GM21360 (cell line): ENCODE results near the gene CCT8.
A peak's percentile ranks its signal among the peaks of the same experiment; 100 is the strongest.

Experiments
- ATAC-seq: cut with Tn5 transposase; IDR thresholded peaks from one replicate; pipeline ENCODE4 v1.9.1; 2021; ENCODE audit warnings: mild to moderate bottlenecking, moderate library complexity; ENCODE audit not compliant: unreplicated experiment

CCT8 gene, protein sequence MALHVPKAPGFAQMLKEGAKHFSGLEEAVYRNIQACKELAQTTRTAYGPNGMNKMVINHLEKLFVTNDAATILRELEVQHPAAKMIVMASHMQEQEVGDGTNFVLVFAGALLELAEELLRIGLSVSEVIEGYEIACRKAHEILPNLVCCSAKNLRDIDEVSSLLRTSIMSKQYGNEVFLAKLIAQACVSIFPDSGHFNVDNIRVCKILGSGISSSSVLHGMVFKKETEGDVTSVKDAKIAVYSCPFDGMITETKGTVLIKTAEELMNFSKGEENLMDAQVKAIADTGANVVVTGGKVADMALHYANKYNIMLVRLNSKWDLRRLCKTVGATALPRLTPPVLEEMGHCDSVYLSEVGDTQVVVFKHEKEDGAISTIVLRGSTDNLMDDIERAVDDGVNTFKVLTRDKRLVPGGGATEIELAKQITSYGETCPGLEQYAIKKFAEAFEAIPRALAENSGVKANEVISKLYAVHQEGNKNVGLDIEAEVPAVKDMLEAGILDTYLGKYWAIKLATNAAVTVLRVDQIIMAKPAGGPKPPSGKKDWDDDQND

DNA sequence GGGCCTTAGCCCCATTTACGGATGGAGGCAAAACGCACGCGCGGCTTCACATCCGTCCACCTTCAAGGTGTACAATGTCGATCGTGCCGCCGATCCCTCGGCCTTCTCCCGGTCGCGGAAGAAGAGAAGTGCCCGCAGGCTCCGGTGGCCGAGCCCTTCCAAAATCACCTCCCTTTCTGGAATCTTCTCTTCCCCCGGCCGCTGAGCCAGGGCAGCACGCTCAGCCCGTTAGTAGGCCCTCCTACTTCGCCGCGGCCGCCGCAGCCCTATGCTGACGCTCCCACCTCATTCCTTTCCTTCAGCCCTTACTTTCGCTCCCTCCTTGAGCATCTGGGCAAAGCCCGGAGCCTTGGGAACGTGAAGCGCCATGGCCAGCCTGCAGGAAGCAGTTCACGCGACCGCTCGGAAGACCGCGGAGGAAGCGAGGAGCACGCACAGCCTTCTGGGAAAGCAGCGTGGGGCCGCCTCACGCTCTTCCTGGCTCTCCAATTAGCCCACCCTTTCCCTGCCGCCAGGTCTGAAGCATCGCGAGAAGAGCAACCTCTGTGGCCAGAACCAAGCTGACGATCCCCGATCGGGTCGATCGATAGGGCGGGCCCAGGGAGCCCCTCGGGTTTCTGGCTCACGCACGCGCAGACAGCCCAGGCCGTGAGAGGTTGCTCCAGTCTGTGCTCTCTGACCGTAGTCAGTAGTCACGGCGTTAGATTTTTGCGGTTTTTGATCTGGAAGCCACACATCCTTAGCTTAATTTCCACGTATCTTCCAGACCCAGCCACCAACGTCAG, at the start of gene CCT8:
Gene CCT8, minus strand, starts transcription at position 427 of the 785 bp plus-strand sequence. Its CDS starts 58 bp downstream, at position 369.
- ATAC-seq = peak; percentile 97

DNA sequence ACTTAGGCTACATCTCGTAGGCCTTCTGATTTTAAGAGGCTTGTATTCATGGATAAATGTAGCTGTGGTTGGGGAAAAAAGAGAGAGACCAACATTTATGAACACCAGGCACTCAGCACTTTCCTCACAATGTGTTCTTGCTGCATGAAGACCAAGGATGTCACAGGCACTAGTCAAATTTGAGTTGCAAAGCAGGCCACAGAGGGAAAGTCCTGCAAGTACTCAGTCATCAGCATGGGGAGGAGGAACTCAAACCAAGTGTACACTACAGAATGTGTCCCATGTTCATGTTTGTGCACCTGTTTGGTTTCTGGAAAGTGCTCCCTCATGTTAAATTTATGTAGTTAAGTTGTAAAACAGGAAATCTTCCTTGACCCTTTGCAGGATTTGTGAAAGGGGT, 48.3 kb upstream of the CCT8 start:
- peak; percentile 61 for ATAC-seq

DNA sequence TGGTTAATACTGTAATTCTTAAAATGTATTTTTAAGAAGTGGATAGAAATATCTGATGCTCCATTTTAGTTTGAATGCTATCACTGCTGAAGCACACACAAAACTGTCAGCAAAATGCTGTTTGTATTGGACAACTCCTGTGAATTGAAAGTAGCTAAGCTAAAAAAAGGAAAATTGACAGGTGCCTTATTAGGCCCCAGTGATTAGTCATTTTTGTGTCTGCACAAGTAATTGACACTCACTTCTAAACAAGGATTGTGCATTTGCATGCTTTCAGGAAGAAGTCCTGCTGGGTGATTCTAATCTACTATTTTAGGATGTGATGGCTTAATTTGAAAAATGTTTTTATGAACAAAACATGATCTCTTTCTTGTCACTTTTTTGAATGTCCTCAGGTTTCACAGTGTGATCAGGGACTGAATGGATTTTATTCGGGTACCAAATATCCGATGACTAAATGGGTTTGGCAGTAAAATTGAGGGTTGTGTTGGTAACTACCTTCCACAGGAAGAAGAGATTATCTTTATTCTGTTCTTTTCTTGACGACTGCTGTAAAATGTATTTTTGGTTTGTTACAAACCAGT, 44.0 kb upstream of the CCT8 start:
- ATAC-seq = peak; percentile 45

DNA sequence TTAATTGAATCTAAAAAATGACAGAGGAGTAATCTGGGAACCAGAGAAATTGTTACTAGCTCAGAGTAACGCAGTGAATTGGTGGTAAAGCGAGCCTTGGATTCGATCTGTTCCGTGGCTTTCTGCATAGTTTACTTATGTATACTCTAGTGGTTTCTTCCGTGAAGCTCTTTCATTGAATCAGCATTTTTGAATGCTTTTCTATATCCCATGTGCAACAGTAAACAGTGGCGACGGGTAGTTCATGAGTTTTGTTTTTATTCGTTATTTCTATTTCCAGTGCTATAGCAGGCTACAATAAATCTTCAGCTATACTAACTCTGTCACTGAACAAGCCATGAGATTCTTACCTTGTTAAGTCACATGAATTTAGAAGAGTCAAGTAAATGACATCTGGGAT, 42.5 kb upstream of the CCT8 start:
- no peak for ATAC-seq

DNA sequence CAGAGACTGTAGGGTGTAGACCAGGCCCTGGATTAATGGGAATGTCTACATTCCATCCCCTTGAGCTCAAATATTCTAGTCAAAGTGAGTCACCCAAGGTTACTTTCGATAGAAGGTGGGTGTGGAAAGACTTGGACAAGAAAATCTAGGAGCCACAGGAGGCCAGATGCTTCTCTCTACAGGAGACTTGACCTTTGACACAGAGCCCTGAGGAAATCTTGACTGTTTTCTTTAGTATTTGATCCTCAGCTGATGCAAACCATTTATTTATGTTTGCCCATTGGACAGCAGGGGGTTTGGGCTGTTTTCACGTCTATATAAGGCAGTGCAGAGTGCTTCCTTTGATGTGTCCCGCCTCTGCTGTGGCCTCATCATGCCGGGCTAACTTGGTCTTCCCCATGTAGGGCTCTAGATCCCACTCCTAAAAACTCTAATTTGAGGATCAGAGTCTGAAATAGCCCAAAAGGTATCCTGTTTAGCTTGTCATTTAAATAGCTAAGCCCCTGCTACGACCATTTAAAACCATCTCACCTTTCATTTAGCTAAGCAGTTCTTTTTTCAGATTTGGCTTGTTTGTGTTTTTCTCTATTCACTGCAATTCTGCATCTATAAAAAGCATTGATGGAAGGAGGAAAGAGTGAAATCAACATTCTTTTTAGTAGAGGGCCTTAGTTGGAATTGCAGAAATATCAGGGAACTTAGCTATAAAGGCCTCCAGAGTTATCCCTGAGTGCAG, 41.5 kb upstream of the CCT8 start:
- no peak for ATAC-seq

DNA sequence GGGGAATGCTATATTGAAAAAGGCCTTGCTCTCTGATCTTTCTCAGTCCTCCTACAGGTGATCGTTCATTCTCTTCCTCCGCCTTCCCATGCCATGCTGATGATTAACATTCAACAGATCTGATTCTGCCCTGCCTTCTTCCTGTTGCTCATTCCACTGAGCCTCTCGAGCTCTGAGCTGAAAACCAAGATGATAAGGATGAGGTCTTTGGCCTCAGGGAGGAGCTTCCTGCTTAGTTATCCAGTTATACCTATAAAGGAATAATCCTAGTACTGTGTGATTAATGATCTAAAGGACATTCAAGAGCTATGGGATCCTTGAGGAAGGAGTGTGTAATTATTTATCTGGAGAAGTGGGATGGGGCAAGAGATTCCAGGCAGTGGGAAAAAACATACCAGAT, 31.8 kb upstream of the CCT8 start:
- no peak for ATAC-seq

DNA sequence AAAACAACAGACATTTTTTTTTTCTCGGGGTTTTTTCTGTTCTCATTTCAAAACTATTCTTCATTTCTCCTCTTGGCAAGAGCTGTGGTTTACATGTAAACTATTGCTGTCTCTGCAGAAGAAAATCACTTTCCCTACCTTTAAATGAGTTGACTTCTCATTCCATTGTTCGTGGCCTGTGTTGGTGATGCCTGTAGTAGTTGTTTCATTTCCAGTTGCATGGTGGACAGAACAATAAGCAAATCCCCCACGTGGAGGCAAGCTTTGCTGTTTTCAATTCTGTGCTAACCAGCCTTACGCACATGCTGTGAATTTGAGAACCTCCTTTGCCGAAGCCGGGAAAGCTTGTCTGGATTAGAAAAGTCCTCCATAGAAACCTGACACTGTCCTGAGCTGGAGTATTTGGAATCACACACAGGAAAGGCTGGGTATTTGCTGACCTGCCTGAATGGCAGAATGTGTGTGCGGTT, 30.8 kb upstream of the CCT8 start:
- ATAC-seq = no peak

DNA sequence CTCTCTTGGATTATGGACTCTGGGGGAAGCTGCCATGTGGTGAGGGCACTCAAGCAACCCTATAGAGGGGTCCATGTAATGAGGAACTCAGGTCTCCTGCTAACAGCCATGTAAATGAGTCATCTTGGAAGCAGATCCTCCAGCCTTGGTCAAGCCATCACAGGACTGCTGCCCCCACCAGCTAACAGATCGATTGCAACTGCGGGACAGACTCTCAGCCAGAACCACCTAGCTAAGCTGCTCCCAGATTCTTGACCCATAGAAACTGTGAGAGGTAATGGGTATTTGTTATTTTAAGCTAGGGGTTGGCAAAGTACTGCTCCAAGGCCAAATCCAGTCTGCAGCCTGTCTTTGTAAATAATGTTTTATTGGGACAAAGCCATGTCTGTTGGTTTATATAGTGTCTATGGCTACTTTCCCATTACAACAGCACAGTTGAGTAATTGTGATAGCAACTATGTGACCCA, 29.4 kb upstream of the CCT8 start:
- no peak for ATAC-seq

DNA sequence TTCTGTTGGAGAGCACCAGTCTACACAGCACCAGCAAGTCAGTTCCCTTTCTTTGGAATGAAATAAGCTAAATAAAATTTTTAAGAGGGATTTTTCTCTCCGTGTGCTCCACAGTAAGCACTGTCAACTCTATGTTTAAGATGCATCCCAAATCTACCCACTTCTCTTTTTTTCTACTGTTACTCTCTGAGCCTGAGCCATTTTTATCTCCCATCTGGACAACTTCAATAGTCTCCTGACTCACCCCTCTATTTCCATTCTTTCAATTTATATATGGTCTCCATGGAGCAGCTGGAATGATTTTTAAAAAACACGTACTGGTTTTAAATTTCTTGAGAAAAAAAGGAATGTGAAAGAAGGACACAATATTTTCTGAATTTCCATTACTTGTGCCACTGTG, 24.7 kb upstream of the CCT8 start:
- no peak for ATAC-seq

DNA sequence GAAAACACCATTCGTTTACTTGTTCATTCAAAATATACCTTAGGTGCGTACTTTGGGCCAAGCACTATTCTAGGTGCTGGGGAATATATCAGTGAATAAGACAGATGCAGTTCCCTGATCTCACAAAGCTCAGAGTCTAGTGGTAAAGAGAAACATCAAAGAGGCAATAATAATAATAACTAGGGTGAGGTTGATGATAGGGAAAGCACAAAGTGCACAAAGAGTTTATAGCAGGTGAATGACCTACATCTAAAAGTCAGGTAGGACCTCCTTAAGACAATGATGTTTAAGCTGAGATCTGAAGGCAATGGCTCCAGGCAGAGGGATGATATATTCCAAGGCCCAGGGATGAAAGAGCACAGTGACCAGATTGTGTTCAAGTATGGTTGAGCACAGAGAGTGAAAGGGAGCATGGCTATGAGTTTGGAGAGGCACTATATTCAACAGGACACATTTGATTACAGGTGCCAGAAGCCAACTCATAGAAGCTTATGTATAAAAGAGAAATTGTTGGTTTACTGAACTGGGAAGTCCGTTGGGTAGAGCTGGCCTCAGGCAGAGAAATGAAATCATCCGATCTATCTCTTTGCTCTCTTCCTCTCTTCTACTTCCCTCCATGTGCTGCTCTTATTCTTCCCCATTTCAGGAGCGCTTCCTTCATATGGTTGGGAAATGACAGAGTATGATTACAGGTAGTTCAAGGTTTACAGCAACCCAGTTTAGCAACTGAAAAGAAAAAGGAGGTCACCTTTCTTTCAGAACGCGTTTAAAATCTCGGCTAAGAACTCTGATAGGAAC, 23.0 kb upstream of the CCT8 start:
- no peak for ATAC-seq

DNA sequence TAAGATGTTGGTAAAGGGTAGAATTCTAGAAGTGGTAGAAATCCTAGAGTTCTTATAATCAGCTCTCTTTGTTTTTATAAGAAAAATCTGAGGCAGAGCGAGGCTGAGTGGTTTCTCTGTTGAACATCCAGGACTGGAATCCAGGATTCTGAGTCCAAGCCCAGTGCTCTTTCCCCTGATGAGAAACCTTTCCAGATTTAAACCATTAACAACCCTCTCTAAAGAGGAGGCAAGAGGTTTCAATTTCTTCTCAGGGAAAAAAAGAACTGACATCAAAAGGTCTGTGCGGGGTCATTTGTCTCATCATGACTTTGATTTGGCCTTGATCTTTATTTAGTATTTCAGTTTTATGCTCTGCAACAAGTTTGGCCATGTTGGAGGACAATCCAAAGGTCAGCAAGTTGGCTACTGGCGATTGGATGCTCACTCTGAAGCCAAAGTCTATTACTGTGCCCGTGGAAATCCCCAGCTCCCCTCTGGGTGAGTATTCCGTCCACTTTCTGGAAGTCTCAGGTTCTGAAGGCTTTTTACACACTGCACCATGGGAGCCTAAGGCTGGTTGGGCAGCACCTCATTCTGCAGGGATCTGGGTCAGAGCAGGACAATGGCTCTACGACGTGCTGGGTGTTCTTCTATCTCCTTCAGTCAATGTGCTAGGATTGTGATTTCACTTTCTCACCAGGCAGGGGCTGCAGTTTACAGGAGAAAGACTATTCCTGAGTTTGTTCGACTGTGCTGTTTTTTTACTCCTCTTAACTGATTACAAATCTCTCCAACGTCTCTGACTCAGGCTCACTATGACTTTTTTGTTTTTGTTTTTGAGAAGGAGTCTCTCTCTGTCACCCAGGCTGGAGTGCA, 18.9 kb upstream of the CCT8 start:
- ATAC-seq = no peak

DNA sequence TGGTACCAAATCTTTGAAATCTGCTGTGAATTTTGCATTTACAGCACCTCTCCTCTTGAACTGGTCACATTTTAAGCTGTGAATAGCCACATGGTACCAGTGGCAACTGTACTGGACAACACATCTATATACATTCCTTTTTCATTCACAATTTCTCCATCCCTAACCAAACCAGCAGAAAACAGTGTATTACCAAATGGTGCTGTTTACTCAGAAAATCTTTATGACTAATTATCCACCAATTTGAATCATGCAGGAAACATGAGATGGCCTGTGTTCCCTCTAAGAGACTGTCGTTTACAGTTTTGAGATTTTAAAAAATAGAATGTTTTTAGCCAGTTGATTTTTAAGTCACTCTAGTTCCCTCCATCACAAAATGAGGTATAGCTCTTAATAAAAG, 17.6 kb upstream of the CCT8 start:
- no peak for ATAC-seq

DNA sequence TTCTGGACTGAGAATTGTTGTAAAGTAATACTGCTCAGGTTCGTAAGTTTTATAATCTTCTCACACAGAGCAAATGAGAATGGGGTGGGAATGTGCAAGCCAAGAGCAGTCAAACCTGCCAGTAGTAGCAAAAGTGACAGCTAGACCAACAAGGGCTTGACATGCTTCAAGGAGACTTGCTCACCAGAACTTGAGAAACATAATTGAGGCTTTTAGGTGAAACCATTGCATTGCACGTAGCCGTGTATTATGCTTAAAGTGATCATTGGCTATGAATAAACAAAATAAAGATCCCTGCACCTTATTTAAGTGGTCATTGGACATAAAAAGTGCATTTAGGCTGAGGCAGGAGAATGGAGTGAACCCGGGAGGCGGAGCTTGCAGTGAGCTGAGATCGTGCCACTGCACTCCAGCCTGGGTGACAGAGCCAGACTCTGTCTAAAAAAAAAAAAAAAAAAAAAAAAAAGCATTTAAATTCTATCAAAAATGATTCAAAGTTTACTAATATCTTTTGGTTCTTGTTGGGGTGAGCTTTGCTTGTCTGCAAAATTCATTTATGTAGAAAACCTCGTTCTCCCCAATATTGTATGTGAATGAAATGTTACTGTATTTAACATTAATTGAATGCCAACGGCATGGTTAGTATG, 11.8 kb upstream of the CCT8 start:
- ATAC-seq = no peak

DNA sequence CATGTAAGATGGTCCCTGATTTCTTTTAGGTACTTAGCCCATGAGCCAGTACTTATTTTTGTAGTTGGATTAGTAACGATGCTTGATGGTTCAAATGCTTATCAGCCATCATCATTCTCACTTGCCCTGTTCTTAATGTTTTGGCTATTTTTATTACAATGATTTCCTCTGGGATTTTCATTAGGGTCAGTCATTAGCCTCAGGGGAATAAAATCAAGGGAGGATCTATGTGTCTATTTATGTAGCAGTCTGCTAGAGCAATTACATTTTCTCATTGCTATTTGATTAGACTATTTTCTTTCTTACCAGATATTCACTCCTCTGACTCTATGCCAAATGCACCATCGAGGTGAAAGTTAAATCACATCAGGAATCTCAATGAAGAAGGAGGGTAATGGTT, 10.9 kb upstream of the CCT8 start:
- ATAC-seq = no peak

DNA sequence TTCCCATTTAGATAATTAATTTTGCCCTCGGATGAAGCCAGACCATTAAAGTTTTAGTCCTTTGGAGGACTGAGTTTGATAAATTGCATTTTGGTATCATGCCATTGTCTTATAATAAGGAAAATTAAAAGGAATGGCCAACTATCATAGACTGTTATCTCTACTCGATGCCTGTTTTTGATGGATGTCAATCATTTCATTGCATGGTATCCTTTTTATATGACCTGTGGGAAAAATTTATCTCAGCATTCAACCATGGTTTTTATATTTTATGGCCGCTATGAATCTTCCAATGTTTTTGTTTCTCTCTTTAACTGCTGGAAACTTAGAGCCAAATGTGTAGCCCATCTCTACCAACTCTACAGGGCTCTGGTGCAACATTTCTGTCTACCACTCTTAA, 9.9 kb upstream of the CCT8 start:
- no peak for ATAC-seq

DNA sequence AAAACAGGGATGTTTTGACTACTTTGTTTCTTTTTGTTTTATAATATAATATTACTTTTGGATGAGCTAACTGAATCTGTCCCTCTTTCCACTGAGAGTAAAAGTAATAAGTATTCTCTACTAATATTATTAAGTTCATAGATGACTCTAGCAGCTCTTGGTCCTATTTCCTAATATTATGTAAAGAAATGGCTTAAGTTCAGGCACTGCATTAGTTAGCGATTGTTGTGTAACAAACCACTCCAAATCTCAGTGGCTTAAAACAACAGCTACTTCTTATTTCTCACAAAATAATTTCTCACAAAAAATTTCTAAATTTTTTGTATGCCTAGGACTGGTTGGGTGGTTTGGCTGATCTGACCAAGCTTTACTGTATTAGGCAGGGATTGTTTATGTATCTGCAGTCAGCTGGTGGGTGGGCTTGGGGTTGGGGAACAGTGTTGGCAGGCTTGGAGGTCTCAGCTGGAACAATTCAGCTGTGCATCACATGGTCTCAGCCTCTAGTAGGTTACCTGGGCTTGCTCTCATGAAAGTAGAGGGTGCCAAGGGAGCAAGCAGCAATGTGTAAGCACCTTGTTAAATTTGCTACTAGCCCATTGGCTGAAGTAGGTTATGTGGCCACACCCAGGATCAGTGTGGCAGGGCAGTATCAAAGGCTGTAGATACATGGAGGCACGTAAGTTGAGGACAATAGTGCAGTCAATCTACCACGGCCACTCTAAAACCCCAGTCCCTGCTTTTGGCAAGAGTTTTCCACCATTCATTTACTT, 8.8 kb upstream of the CCT8 start:
- ATAC-seq = no peak

DNA sequence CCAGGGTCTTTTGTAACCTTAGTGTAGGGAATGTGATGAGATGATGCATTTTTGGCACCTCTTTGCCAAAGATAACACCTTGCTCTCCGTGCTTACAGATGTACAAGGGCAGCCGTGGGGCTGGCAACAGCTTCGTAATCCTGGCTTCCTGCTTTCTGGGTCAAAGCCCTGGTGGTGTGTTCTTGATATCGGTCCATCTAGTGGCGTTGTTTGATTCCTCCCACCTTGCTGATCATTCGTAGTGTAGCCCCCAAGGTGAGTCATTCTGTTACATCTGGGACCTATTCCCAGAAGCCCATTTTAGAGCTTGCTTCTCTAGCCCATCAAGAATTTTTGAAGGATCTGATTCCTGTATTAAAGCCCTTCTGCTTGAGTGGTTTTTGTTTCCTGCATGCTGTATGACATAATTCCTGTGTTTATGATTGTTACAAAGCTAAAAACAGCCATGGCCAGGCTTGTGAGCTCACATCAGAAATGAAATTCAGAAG, 7.0 kb upstream of the CCT8 start:
- ATAC-seq = no peak
